PC-3 (cell line): ENCODE data around the gene ADAD2.

Experiments used
- EZH2 ChIP-seq: fragments of 300-600 bp; sonication (generic); IDR thresholded peaks from one replicate; pipeline ENCODE4 v1.6.1; 2017; ENCODE audit warnings: antibody characterized with exemption, mild to moderate bottlenecking, low read length; ENCODE audit not compliant: unreplicated experiment
- EZH2phosphoT487 ChIP-seq: fragments of 300-600 bp; sonication (generic); IDR thresholded peaks from 2 replicates; pipeline ENCODE4 v1.6.1; 2018; ENCODE audit warnings: mild to moderate bottlenecking, antibody characterized with exemption, low read length, borderline replicate concordance
- TF ChIP-seq, protein P1 (sequence below): fragments of 300-600 bp; sonication (generic); conservative IDR thresholded peaks from 2 replicates; pipeline ENCODE4 v1.5.1; 2017; ENCODE audit warnings: antibody characterized with exemption, low read depth, mild to moderate bottlenecking, low read length

DNA sequence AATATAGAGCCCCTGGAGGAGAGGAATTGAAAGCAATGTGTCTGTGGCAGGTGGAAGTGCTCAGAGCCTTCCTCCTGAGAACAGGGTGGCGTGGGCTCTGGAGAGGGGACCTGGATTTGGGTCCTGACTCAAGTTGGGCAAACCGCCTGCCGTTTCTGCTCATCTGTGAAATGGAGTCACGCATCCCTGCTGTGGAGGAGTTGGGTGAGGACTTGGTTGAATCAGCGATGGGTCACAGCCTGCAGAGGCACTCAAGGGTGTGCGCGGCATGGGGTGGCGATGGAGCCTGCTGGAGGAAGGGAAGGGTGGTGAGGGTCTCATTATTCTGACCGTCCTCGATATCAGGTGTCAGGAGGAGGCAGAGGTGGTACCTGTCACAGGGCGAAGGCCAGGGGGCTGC lies 3.1 kb downstream of the ADAD2 start:
- TF ChIP-seq, protein P1, sequence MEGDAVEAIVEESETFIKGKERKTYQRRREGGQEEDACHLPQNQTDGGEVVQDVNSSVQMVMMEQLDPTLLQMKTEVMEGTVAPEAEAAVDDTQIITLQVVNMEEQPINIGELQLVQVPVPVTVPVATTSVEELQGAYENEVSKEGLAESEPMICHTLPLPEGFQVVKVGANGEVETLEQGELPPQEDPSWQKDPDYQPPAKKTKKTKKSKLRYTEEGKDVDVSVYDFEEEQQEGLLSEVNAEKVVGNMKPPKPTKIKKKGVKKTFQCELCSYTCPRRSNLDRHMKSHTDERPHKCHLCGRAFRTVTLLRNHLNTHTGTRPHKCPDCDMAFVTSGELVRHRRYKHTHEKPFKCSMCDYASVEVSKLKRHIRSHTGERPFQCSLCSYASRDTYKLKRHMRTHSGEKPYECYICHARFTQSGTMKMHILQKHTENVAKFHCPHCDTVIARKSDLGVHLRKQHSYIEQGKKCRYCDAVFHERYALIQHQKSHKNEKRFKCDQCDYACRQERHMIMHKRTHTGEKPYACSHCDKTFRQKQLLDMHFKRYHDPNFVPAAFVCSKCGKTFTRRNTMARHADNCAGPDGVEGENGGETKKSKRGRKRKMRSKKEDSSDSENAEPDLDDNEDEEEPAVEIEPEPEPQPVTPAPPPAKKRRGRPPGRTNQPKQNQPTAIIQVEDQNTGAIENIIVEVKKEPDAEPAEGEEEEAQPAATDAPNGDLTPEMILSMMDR, result no peak
- TF ChIP-seq EZH2phosphoT487, result no peak
- TF ChIP-seq EZH2, result no peak
